Loucy (cell line): Measurements from ENCODE around the gene PKHD1.

Experiments used
- H2AFZ ChIP-seq: fragments of 200-600 bp; sonication (generic); 2 replicates; pipeline ENCODE4 v1.6.0; 2016; ENCODE audit warnings: antibody characterized with exemption, mild to moderate bottlenecking, low read length, moderate library complexity
- H3F3A ChIP-seq: fragments of 200-600 bp; 2 replicates; pipeline ENCODE4 v1.6.0; 2016; ENCODE audit warnings: antibody characterized with exemption, low read depth, mild to moderate bottlenecking
- H3K27me3 ChIP-seq: fragments of 200-600 bp; sonication (generic); 2 replicates; pipeline ENCODE4 v1.6.1; 2014; ENCODE audit warnings: low read length, mild to moderate bottlenecking; ENCODE audit not compliant: insufficient read depth, poor library complexity, severe bottlenecking
- H3K36me3 ChIP-seq: fragments of 200-600 bp; sonication (generic); 2 replicates; pipeline ENCODE4 v1.6.1; 2016; ENCODE audit warnings: low read length; ENCODE audit not compliant: insufficient read depth
- H3K4me1 ChIP-seq: fragments of 200-600 bp; sonication (generic); 2 replicates; pipeline ENCODE4 v1.5.1; 2014; ENCODE audit warnings: low read length, mild to moderate bottlenecking; ENCODE audit not compliant: insufficient read depth, poor library complexity, severe bottlenecking
- H3K4me2 ChIP-seq: fragments of 200-600 bp; sonication (generic); 2 replicates; pipeline ENCODE4 v1.6.0; 2014; ENCODE audit warnings: antibody characterized with exemption, low read length, low read depth, mild to moderate bottlenecking; ENCODE audit not compliant: poor library complexity, severe bottlenecking
- H3K4me3 ChIP-seq: fragments of 200-600 bp; sonication (generic); 2 replicates; pipeline ENCODE4 v1.5.1; 2014; ENCODE audit warnings: low read length, mild to moderate bottlenecking, mixed read lengths; ENCODE audit not compliant: poor library complexity, severe bottlenecking
- H3K79me2 ChIP-seq: fragments of 200-600 bp; sonication (generic); 2 replicates; pipeline ENCODE4 v1.6.1; 2014; ENCODE audit warnings: low read length; ENCODE audit not compliant: insufficient read depth
- H3K9ac ChIP-seq: fragments of 200-600 bp; sonication (generic); 2 replicates; pipeline ENCODE4 v1.6.0; 2014; ENCODE audit warnings: mild to moderate bottlenecking, low read depth, low read length, moderate library complexity; ENCODE audit not compliant: poor library complexity, severe bottlenecking
- H3K9me2 ChIP-seq: fragments of 200-600 bp; sonication (generic); replicated peaks from 2 replicates; pipeline ENCODE4 v1.6.1; 2016; ENCODE audit warnings: low read depth, low read length, mixed read lengths
- H3K9me3 ChIP-seq: fragments of 200-600 bp; sonication (generic); 2 replicates; pipeline ENCODE4 v1.6.1; 2014; ENCODE audit warnings: mild to moderate bottlenecking, antibody characterized with exemption, low read length, low read depth; ENCODE audit not compliant: insufficient read depth
- H4K20me1 ChIP-seq: fragments of 200-600 bp; sonication (generic); 2 replicates; pipeline ENCODE4 v1.6.0; 2014; ENCODE audit warnings: antibody characterized with exemption, low read length, mild to moderate bottlenecking; ENCODE audit not compliant: insufficient read depth, poor library complexity, severe bottlenecking
- EZH2phosphoT487 ChIP-seq: fragments of 200-600 bp; IDR thresholded peaks from 2 replicates; pipeline ENCODE4 v1.6.1; 2018; ENCODE audit warnings: antibody characterized with exemption, mild to moderate bottlenecking, moderate library complexity, borderline replicate concordance
- TF ChIP-seq, protein P1 (sequence below): fragments of 200-600 bp; sonication (generic); conservative IDR thresholded peaks from 2 replicates; pipeline ENCODE4 v1.5.1; 2014; ENCODE audit warnings: mild to moderate bottlenecking, antibody characterized with exemption, low read length

The PKHD1 gene

DNA sequence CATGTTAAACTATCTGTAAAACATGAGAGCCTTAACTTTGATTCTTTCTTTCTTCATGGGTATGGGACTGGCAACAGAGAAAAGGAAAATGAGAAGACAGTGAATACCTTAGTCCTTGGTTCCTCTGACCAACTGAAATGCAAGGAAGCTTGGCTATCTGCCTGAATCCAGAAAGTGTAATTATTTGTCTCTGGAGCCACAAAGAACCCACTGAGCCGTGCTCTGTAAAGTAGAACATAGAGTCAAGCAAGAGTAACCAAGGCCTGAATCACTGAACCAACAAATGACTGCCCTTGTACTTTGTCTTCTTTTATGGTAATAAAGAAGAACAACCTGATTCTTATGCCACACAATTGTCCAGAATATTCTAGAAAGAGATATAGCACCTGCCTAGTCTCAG lies 27.6 kb downstream of the PKHD1 start:
- H3K9ac ChIP-seq = no peak overlapping the region
- no peak for TF ChIP-seq EZH2phosphoT487
- TF ChIP-seq, protein P1, sequence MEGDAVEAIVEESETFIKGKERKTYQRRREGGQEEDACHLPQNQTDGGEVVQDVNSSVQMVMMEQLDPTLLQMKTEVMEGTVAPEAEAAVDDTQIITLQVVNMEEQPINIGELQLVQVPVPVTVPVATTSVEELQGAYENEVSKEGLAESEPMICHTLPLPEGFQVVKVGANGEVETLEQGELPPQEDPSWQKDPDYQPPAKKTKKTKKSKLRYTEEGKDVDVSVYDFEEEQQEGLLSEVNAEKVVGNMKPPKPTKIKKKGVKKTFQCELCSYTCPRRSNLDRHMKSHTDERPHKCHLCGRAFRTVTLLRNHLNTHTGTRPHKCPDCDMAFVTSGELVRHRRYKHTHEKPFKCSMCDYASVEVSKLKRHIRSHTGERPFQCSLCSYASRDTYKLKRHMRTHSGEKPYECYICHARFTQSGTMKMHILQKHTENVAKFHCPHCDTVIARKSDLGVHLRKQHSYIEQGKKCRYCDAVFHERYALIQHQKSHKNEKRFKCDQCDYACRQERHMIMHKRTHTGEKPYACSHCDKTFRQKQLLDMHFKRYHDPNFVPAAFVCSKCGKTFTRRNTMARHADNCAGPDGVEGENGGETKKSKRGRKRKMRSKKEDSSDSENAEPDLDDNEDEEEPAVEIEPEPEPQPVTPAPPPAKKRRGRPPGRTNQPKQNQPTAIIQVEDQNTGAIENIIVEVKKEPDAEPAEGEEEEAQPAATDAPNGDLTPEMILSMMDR = no peak
- H3K4me1 ChIP-seq = peaks cover 23% of the 10 kb centered on the region
- H3K9me3 ChIP-seq = no peaks in the 10 kb centered on the region
- no peak overlapping the region for H3K4me3 ChIP-seq
- H3K79me2 ChIP-seq = no peaks in the 10 kb centered on the region
- H3K36me3 ChIP-seq = no peaks in the 10 kb centered on the region
- H2AFZ ChIP-seq = no peak overlapping the region
- no peaks in the 10 kb centered on the region for H3K9me2 ChIP-seq
- no peak overlapping the region for H3K4me2 ChIP-seq
- H3F3A ChIP-seq = peaks cover 12% of the 10 kb centered on the region
- H4K20me1 ChIP-seq = no peaks in the 10 kb centered on the region
- no peaks in the 10 kb centered on the region for H3K27me3 ChIP-seq

DNA sequence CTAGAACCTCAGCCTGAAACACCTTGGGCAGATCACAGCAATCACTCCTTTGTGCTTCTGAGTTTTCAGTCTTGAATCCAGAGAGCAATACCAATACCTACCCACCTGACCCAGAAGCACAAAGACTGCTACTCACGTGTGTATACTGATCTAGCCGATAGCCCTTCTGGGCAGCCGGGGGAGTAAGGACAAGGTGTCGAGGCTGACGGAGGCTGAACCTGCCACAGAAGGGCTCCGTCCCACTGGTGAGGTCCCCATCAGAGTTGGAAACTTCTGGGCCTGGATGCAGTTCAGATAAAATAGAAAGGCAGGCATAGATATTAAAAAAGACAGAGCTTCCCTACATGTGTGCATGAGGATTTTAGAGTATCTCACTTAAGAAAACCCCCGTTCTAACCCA lies 32.0 kb downstream of the PKHD1 start:
- TF ChIP-seq EZH2phosphoT487 = no peak
- TF ChIP-seq, protein P1 = no peak
- no peaks in the 10 kb centered on the region for H3K9me2 ChIP-seq
- H3K4me1 ChIP-seq = peaks cover 13% of the 10 kb centered on the region
- H3K4me3 ChIP-seq = no peak overlapping the region
- H3F3A ChIP-seq = no peaks in the 10 kb centered on the region
- no peaks in the 10 kb centered on the region for H4K20me1 ChIP-seq
- no peak overlapping the region for H2AFZ ChIP-seq
- no peaks in the 10 kb centered on the region for H3K27me3 ChIP-seq
- H3K9me3 ChIP-seq = no peaks in the 10 kb centered on the region
- H3K36me3 ChIP-seq = no peaks in the 10 kb centered on the region
- H3K4me2 ChIP-seq = no peak overlapping the region
- H3K79me2 ChIP-seq = no peaks in the 10 kb centered on the region
- H3K9ac ChIP-seq = no peak overlapping the region

DNA sequence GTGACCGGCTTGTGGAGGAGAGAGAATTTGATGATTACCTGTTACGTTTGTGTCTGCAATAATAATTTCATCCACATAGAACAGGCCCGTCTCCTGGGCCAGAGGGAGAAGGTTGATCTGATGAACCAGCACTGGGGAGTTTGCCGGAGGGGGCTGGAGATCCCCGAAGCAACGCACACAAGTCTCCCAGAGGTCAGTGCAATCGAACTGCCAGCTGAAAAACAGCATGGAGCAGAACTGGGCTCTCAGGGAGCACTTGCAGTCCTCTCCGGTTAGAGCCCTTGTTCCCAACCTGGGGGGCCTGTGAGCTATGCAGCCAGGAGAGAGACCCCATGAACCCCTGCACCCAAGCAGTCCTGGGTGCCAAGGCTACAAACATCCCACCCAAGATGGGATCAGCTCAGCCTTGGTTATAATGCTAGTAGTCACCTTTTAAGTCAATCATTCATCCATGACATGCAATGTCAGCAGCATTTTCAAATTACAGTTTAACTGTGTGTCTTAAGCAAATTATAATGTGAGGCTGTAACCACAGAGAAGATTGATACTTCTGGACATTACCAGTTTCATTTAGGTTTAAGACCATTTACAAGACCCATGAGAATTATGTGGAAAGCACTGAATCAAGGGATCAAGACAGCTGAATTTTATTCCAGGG lies 34.2 kb downstream of the PKHD1 start:
- no peaks in the 10 kb centered on the region for H3K9me2 ChIP-seq
- H3K36me3 ChIP-seq = no peaks in the 10 kb centered on the region
- H3F3A ChIP-seq = no peaks in the 10 kb centered on the region
- no peaks in the 10 kb centered on the region for H3K79me2 ChIP-seq
- no peaks in the 10 kb centered on the region for H4K20me1 ChIP-seq
- no peak for TF ChIP-seq EZH2phosphoT487
- TF ChIP-seq, protein P1 = no peak
- peaks cover 13% of the 10 kb centered on the region for H3K4me1 ChIP-seq
- no peaks in the 10 kb centered on the region for H3K9me3 ChIP-seq
- no peak overlapping the region for H3K4me3 ChIP-seq
- no peaks in the 10 kb centered on the region for H3K27me3 ChIP-seq
- peak overlapping the region; percentile 2 for H3K4me2 ChIP-seq
- no peak overlapping the region for H2AFZ ChIP-seq
- no peak overlapping the region for H3K9ac ChIP-seq
